Small intestine (tissue), 7 donors: ENCODE measurements around the gene ADAMTS3. TPM values are rescaled to one million over a fixed set of nuclear protein-coding genes. Genes with fewer than 3 reads are reported as not detected.

Experiments used
- DNase-seq, 2 donors: peaks; one replicate each; pipeline versions ENCODE4 v3.0.0 to v3.0.0-alpha.2; 2013
- FAIRE-seq: peaks from 2 replicates; lab custom pipeline; 2012; peaks lifted over from hg19 to GRCh38; lab: Jason Lieb, UNC
- H3K27ac ChIP-seq, 3 donors: one replicate each; pipeline ENCODE4 v1.5.1; 2013; ENCODE audit warnings: low read length in 2 of 3, mild to moderate bottlenecking in 2 of 3, control low read depth in 1 of 3, inconsistent platforms in 1 of 3, low read depth in 1 of 3, moderate library complexity in 1 of 3
- H3K27me3 ChIP-seq, 3 donors: one replicate each; pipeline ENCODE4 v1.6.1; 2013; ENCODE audit warnings: low read length in 3 of 3, inconsistent platforms in 1 of 3; ENCODE audit not compliant: control insufficient read depth in 3 of 3, insufficient read depth in 3 of 3
- H3K36me3 ChIP-seq, 3 donors: one replicate each; pipeline ENCODE4 v1.6.1; 2013; ENCODE audit warnings: low read length in 3 of 3, inconsistent platforms in 1 of 3, low read depth in 1 of 3, mild to moderate bottlenecking in 1 of 3, moderate library complexity in 1 of 3; ENCODE audit not compliant: control insufficient read depth in 3 of 3, insufficient read depth in 2 of 3
- H3K4me1 ChIP-seq, 3 donors: one replicate each; pipeline ENCODE4 v1.6.1; 2013; ENCODE audit warnings: low read length in 2 of 3, inconsistent platforms in 1 of 3, low read depth in 1 of 3, mild to moderate bottlenecking in 1 of 3, moderate library complexity in 1 of 3; ENCODE audit not compliant: control insufficient read depth in 3 of 3, insufficient read depth in 2 of 3
- H3K4me3 ChIP-seq, 3 donors: one replicate each; pipeline ENCODE4 v1.5.1; 2013; ENCODE audit warnings: low read length in 3 of 3, control low read depth in 1 of 3, inconsistent platforms in 1 of 3, low read depth in 1 of 3, mild to moderate bottlenecking in 1 of 3, moderate library complexity in 1 of 3
- H3K9me3 ChIP-seq, 2 donors: one replicate each; pipeline ENCODE4 v1.6.1; 2013; ENCODE audit warnings: low read depth in 1 of 2, low read length in 1 of 2; ENCODE audit not compliant: control insufficient read depth in 2 of 2, insufficient read depth in 1 of 2
- WGBS, 3 donors: extraction: QIAGEN DNeasy Blood & Tissue Kit; methylation state at CpG; one replicate each; pipeline ENCODE4 v1.1.7; 2013; 5-methylcytosine and 5-hydroxymethylcytosine counted together
- polyA plus RNA-seq, 4 donors: library from polyadenylated mRNA; stranded (reverse) in 3 of 4; unstranded in 1 of 4; fragments of 200-250 nt in 3 of 4; fragments of 120-200 nt in 1 of 4; gene quantifications; one replicate each; pipeline versions ENCODE4 v1.2.1 to v1.2.3, GENCODE V29; 2013
- donor health status: healthy with polysubstance abuse.
- donor health status: control.
- donor health status: control.
- donor health status: Bipolar disorder and iron deficiency.
- donor health status: healthy.

Gene ADAMTS3
- polyA plus RNA-seq, 4 donors = 0.16 to 0.72 TPM; not detected in 2

DNA sequence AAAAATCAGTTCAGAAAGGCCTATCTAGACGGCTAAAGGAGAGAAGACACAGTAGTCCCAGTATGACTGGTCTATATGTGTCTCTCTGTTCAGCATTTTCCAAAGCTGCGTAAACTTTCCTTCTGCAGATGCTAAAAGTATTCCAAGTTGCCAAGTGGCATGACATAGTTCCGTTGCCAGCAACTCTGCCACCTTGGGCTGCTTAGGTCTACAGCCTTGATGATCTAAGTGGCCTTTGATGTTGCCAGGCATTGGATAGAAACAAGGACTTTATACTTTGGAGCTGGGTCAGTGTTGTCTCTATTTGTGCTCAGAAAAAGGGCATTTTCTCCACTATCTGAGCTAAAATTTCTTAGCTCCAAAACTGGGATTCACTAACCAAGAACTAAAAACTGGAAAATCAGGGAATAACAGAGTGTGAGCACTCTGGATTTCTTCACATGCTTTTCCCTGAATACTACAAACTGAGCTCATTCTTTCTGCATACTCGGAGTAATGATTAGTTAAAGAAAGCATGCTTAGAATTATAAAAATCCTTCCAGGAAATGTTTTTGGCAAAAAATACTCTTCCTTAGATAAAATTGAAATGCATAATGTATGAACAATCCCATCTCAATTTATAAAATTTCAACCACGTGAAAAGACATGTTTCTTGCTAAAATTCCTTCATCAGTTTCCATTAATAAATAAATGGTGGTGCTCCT, 191.4 kb downstream of the ADAMTS3 start:
- no peak overlapping the region for H3K4me3 ChIP-seq
- H3K27me3 ChIP-seq = no peaks in the 10 kb centered on the region
- no peaks in the 10 kb centered on the region for H3K36me3 ChIP-seq
- H3K27ac ChIP-seq = no peak overlapping the region
- DNase-seq = no peak
- WGBS, 3 donors = 75 to 80% (median 78%) methylated on average over 5 of the region's 5 CpGs
- H3K9me3 ChIP-seq = no peaks in the 10 kb centered on the region
- H3K4me1 ChIP-seq = no peaks in the 10 kb centered on the region
- no peak for FAIRE-seq

DNA sequence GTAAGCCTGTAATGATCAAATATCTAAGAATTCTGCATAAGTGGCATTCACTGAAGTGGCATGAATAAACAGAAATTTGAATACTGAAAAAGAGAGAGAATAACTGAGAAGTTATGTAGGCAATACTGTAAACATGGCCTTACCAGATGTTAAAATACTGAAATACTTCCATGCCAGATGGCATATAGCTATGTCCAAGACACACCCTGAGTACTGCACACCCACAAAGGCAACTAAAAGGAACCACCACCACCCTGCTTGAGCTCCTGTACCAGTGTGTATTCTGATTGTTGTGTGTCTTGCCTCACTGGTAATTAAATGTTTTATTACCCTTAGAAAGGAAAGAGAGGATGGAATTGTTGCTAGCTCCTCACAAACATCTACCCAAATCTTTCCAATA, 192.1 kb downstream of the ADAMTS3 start:
- Histone ChIP-seq H3K4me3 (no peak overlapping the region), H3K4me1 (no peaks in the 10 kb centered on the region), H3K9me3 (no peaks in the 10 kb centered on the region), H3K36me3 (no peaks in the 10 kb centered on the region), H3K27ac (no peak overlapping the region), H3K27me3 (no peaks in the 10 kb centered on the region)
- no peak for FAIRE-seq
- peak in 1 of 2 donors; percentile 32 for DNase-seq

DNA sequence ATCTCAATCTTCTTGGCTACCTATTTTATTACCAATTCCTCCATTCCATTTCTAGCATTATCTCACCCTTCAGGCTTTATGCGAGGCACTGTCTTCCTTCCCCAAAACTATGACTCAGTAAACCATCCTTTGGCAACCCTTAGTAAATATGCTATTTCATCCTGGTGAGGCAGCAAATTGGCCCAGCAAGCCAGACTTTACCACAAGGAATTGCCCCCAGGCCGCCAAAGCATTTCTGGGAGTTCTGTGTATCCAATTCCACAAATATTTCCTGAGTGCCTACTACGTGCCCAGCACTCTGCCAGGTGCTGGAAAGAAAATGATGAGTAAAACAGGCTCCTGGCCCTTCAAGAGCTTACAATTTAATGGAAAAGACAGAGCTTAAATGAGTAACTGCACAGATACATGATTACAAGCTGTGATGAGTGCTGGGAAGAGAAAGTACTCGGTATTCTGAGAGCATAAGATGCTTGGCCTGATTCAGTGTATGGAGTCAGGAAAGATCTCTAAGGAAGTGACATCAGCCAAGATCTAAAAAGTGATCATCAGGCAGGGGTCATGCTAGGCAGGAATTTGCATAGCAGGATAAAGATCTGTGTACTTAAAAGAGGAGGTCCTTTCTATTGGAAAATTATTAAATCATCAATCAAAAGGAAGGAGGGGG, 193.8 kb downstream of the ADAMTS3 start:
- FAIRE-seq (no peak), DNase-seq (no peak)
- 66 to 72% (median 72%) methylated on average over 4 of the region's 4 CpGs for WGBS, 3 donors
- Histone ChIP-seq H3K27ac (no peak overlapping the region), H3K4me1 (no peaks in the 10 kb centered on the region), H3K9me3 (no peaks in the 10 kb centered on the region), H3K36me3 (no peaks in the 10 kb centered on the region), H3K27me3 (no peaks in the 10 kb centered on the region), H3K4me3 (no peak overlapping the region)

DNA sequence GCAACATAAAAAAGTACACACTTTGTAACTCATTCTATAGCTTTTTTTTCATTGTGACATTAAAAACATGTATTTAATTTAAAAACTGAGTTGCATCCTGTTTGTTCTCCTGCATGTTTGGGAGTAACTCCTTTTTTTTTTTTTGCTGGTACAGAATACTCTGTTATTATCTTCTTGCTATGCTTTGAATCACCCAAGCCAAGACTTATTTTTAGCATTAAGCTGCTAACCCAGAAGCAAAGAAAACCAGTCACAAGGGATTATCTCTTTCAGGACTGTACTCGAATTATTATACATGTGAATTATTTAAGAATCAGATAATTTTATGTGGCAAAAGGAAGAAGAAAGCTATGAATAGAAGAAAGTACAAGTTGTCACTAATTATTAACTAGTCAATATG, 194.9 kb downstream of the ADAMTS3 start:
- Histone ChIP-seq H3K9me3 (no peaks in the 10 kb centered on the region), H3K4me1 (no peaks in the 10 kb centered on the region), H3K27me3 (no peaks in the 10 kb centered on the region), H3K27ac (no peak overlapping the region), H3K36me3 (no peaks in the 10 kb centered on the region), H3K4me3 (no peak overlapping the region)
- 40 to 63% (median 52%) methylated on average over 1 of the region's 1 CpG for WGBS, 3 donors
- FAIRE-seq (no peak), DNase-seq (no peak)

DNA sequence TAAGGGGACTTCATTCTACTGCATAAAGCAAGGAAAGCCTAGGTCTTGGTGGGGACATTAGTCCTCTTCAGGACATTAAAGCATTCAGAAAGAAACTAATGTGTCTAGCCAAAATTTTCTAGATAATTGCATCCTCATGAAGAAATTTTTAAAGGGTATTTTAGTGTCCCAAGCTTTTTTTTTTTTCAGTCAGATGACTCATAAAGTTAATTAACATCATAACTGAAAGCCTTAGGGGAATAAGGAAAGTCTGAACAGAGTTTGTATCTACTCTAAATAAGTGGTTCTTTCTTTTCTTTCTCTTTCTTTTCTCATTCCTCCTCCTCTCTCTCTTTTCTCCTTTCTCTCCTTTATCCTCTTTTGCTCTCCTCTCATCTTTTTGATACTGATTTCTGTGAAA, 202.4 kb downstream of the ADAMTS3 start:
- no peak for DNase-seq
- Histone ChIP-seq H3K36me3 (no peaks in the 10 kb centered on the region), H3K27me3 (no peaks in the 10 kb centered on the region), H3K4me3 (no peak overlapping the region), H3K9me3 (no peaks in the 10 kb centered on the region), H3K27ac (no peak overlapping the region), H3K4me1 (no peaks in the 10 kb centered on the region)
- FAIRE-seq = no peak

DNA sequence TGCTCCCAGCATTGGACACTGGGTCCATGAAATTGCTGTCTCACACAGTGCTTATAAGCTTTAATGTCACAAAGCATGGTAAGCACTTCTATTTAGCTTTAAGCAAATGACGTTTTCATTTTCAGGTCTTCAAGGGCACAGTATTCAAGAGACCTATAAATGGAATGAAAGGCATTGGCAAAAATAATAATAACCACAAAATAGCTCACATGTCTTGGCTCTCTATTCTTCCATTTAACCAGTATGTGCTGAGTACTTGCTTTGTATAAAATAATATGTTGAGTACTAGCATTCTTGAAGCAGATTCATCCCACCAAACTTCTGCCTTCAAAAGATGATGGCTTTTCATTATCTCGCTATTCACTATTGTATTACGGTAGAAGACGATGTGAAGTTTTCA, 203.0 kb downstream of the ADAMTS3 start:
- H3K36me3 ChIP-seq = no peaks in the 10 kb centered on the region

DNA sequence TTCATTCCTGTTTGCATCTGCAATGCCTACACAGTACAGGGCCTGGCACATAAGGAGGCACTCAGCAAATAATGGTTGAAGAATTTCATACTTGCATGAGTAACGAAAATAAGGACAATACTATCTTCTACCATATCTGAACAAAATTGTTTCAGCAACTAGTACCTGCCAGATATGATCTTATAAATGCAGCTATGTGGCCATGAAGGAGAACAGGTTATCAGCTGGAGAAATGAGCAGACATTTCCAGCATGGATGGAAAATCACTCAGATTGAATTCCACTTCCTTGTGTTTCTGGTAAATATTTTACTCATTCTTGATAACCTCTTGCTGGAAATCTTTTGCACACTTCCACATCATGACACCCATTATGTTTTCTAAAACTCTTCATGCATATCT, 204.0 kb downstream of the ADAMTS3 start:
- WGBS, 3 donors = 11 to 58% (median 39%) methylated on average over 1 of the region's 1 CpG
- H3K36me3 ChIP-seq = no peaks in the 10 kb centered on the region
- FAIRE-seq (no peak), DNase-seq (no peak)
- no peak overlapping the region for H3K27ac ChIP-seq
- no peaks in the 10 kb centered on the region for H3K4me1 ChIP-seq
- no peaks in the 10 kb centered on the region for H3K27me3 ChIP-seq
- H3K4me3 ChIP-seq = no peak overlapping the region
- H3K9me3 ChIP-seq = no peaks in the 10 kb centered on the region

More for the DNA sequence above, 203.0 kb downstream of the ADAMTS3 start:
- no peaks in the 10 kb centered on the region for H3K9me3 ChIP-seq
- no peak overlapping the region for H3K27ac ChIP-seq
- H3K27me3 ChIP-seq = no peaks in the 10 kb centered on the region
- no peaks in the 10 kb centered on the region for H3K4me1 ChIP-seq
- FAIRE-seq (no peak), DNase-seq (no peak)
- WGBS, 3 donors = 86 to 89% (median 87%) methylated on average over 4 of the region's 4 CpGs
- no peak overlapping the region for H3K4me3 ChIP-seq

DNA sequence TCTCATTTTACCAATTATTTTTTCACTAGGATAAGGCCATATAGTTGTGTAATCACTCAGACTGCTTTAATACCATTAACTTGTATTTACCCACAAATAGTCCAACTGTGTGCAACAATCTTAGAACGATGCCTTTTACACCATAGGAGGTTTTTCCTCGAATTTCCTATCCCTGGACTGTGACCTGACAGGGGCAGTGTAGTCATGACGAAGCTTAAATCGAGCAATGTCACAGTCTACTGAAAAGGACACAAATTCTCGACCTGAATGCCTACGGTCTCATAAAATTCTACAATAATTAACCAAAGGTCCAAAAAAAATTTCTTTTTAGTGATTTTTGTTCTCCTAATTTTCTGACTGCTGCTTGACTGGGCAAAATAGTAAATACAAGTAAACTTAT, 208.9 kb downstream of the ADAMTS3 start:
- no peak overlapping the region for H3K4me3 ChIP-seq
- no peak overlapping the region for H3K27ac ChIP-seq
- no peaks in the 10 kb centered on the region for H3K27me3 ChIP-seq
- 40 to 68% (median 42%) methylated on average over 6 of the region's 6 CpGs for WGBS, 3 donors
- DNase-seq (peak in 1 of 2 donors; percentile 1), FAIRE-seq (no peak)
- no peaks in the 10 kb centered on the region for H3K9me3 ChIP-seq
- H3K4me1 ChIP-seq = no peaks in the 10 kb centered on the region
- no peaks in the 10 kb centered on the region for H3K36me3 ChIP-seq
